ENCODE measurements around the gene TENT5C. TPM values are rescaled to one million over a fixed set of nuclear protein-coding genes. Genes with fewer than 3 reads are reported as not detected.

Gene TENT5C
- total RNA-seq, 2 donors from 2014 or later: 3.6 to 12.4 TPM

DNA sequence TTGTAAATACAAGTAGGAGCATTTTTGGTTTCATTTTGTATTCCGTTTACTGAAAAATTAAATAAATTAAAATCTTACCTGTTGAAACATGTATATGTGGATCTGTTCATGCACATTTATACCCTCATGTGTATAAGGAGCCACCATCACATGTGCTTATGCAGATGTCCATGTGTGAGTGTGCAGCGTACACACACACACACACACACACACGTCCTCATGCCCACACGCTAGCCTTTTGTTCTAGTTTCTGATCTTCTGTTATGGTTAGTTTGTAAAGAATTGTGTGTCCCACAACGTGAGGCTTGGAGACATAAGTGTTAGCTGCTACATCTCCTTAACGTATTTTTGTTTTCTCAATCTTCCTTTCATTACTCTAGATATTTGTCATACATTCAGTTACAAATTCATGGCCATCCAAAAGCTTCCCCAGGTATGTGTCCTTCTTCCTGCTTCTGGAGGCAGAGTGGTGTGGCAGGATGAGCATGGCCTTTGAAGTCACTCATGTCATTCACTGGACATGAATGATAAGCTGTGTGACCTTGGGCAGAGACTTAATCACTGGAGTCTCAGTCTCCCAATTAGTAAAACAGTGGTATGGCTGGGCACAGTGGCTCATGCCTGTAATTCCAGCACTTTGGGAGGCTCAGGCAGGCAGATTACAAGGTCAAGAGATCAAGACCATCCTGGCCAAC lies 54.6 kb downstream of the TENT5C start:
- intact Hi-C loops (cut with DNase I): no loop called here
- DNase-seq (ENCODE audit: low spot score): no peak

DNA sequence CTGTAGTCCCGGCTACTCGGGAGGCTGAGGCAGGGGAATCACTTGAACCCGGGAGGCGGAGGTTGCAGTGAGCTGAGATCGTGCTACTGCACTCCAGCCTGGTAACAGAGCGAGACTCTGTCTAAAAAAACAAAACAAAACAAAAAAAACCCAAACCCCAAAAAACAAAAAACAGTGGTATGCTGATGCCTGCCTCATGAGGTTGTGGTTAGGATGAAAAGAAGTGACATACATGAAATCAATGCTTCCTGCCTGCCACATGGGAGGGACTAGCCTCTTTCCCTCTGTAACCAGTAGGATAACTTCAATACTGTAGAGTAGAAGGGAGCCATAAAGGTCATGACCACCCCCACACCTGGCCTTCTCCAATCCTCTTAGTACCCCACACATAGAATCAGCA lies 55.2 kb downstream of the TENT5C start:
- intact Hi-C loops (cut with DNase I): no loop called here
- DNase-seq (ENCODE audit: low spot score): no peak

DNA sequence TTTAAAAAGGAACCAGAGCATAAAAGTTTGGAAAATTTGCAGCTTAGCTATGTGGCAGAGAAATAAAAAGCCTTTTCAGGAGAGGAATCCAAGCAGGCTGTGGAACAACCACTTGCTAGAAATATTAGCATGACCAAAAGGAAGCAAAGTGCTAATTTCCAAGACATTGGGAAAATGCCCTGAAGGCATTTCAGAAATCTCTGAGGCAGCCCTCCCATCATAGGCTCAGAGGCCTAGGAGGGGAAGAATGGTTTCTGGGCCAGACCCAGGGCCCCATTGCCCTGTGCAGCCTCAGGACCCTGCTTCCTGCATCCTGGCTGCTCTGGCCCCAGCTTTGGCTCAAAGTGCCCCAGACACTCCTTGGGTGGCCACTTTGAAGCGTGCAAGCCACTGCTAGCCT lies 56.8 kb downstream of the TENT5C start:
- no peak for DNase-seq (ENCODE audit: low spot score)
- intact Hi-C loops (cut with DNase I): no loop called here

DNA sequence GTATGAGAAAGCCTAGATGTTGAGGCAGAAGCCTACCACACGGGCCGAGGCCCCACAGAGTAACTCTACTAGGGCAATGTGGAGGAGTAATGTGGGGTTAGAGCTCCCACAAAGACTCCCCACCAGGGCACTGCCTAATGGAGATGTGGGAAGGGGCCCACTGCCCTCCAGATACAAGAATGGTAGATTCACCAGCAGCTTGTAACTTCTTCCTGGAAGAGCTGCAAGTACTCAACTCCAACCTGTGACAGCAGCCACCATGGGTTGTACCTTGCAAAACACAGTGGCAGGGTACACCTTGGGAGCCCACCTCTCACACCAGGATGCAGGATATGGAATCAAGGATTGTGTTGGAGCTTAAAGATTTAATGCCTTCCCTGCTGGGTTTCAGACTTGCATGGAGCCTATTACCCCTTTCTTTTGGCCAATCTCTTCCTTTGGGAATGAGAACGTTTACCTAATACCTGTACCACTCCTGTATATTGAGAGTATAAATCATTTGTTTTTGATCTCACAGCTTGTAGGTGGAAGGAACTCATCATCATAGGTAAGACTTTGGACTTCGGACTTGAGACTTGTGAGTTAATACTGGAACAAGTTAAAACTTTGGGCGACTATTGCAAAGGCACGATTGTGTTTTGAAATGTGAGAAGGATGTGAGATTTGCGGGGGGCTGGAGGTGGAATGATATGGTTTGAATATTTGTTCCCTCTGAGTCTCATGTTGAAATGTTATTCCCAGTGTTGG lies 57.5 kb downstream of the TENT5C start:
- DNase-seq (ENCODE audit: low spot score): peak; percentile 50
- intact Hi-C loops (cut with DNase I): no loop called here

DNA sequence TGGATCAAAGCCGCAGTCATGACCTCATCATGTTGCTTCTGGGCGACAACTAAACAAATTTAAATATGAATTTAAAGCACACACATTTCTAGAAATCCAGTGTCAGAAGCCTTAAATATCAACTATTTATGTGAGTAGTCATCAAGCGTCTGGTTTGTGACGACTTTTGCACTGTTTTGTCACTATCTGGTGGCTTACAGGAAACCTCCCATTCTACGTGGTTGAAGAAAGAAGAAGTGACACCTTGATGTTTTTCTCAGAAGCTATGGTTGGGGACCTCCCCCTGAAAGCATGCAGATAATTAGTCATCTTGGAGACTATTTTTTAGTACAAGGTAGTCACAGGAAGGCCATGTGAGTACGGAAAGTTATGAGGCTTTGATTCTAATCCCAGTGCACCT lies 58.5 kb downstream of the TENT5C start:
- no peak for DNase-seq (ENCODE audit: low spot score)
- intact Hi-C loops (cut with DNase I): no loop called here

DNA sequence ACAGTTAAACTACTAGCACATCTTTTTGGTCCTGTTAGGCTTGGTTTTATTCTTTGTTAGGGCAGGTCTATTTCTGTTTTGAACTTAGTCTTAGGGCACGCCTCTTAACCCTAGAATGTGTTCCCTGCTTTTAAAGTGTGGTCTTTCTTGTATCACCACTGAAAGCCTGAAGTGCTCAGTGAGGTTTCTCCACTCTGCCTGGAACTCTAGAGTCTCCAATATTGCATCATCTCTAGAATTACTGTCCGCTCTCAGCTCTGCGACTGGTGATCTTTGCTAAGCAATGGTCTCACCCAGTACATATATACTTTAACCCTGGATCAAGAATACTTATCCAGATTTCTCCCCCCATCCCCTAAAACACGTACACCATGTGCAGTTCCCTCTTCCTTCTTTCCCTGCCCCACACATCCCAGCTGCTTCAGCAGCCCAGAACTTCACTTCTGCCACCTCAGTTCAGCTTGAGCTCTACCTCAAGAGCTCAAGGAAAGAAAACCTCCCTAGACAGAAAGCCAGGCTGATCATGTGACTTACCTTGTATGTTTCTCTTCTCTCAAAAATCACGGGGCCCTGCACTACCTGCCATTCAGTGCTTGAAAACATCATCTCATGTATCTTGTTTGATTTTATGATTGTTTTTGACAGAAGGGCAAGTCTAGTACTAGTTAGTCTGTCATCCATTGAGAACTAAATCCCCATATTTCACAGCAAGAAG lies 59.9 kb downstream of the TENT5C start:
- intact Hi-C loops (cut with DNase I): no loop called here

DNA sequence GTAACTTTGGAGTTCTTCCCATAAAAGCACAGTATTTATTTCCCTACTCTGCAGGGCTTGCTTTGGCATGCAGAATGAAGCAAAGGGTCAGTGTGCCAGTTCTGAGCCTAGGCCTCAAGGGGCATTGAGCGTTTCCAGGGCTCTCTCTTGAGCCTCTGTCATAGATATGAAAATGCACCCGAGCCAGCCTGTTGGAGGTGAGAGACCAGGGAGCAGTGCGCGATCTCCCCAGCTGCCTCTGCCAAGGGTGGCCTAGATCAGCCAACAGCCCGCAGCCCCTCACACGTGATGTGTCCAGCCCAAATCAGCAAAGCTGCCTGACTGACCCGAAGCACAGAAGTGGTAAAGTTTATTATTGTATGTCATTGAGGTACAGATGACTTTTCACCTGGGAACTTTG lies 63.7 kb downstream of the TENT5C start:
- peak; percentile 66 for DNase-seq (ENCODE audit: low spot score)
- intact Hi-C loops (cut with DNase I): no loop called here

More for the DNA sequence above, 59.9 kb downstream of the TENT5C start:
- peak; percentile 4 for DNase-seq (ENCODE audit: low spot score)

DNA sequence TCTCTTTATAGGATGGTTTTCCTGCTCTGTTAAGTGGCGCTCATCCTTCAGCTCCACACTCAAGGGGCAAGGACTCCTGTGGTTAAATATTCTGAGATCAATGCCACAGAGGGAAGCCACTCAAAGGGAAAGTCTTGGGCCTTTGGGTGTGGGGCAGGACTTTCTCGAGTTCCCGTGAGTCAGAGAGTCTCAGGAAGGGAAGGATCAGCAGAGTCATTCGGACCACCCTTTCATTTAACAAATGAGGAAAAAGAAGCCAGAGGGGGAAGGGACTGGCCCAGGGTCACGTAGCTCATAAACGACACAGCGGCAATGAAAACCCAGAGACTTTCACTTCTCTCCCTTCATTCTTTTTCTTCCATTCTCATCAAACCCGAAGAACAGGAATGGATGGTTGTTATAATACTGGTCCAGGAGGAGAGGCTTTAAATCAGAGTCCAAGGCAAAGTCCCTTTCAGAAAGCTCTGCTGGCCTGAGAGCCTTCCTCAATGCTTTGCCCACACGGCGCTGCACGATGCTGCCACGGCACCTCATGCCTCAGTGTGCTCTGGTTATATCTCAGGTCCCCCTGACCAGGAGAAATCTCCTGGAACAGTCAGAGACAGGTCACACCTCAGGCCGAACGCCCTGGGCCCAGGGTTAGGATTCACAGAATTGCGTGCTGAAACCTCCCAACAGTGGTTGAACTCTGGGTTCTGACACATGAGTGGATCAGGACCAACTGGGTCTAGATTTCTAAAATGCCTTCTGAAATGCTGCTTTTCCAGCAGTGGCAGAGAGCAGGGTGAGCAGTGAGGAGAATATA lies 65.3 kb downstream of the TENT5C start:
- intact Hi-C loops (cut with DNase I): no loop called here
- DNase-seq (ENCODE audit: low spot score): peak; percentile 56

DNA sequence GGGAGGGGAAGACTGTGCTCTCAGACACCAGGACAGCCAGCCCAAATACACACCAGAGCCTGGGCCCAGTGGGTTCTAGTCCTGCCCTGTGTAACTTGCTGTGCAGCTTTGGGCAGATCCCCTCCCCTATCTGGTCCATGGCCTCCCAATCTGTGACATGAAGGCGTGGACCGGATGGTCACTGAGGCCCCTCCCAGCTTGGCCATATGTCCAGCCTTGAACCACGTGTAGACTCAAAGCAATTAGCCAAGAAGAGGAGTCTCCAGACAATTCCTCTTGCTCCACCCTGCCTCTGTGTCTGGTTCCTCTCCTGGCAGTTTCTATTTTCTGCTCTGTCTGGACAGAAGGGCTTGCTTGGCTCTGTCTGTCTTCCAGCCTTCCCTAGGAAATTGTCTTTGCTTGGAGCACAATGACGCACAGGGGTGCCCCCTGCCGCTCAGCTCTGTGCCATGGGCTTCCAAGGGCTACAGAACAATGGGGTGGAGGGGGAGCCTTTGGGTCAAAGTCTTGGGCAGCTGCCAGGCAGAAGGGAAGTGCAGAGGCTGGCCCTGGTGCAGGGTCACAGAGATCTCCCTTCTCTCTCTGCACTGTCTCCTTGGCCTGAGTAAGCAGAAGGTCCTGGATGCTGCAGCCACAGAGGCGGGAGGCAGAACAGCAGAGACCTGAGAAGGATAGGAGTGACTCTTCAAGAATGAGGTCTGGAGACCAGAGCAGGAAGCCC lies 66.1 kb downstream of the TENT5C start:
- peak; percentile 91 for DNase-seq (ENCODE audit: low spot score)

DNA sequence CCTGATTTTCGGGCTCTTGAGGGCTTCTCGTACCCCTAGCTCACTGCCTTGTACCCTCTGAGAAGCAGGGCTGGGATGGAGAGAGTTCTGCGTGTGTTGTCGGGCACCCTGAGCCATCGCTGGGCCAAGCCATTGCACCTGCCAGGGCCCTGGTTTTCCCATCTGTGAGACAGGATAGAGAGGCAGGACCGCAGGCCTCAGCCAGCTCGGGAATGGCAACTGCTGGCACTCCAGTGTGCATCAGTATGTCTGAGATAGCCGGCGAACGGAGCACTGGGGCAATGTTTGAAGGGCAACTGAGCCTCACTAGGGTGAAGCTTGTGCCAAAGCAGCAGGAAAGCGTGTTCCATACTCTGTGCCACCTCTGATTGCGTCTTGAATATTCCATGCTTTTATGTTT lies 66.9 kb downstream of the TENT5C start:
- peak; percentile 62 for DNase-seq (ENCODE audit: low spot score)
- intact Hi-C loops (cut with DNase I): no loop called here

More for the DNA sequence above, 66.1 kb downstream of the TENT5C start:
- intact Hi-C loops (cut with DNase I): no loop called here

DNA sequence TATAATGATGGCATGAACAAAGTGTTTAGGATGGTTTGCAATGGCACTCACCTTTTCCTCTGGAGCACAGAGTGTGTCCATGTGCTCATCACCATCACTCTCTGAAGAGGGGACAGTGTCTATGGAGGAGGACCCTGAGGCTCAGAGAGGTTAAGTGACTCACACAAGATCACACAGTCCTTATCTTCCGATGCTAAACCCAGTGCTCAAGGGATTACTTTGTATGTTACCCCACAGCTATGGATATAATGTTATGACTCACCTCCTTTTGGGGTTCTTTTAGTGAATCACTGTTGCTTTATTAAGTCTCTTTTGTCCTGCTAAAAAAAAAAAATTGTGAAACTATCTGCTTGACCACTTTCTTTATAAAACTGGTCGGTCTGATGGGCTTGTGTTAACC lies 67.6 kb downstream of the TENT5C start:
- intact Hi-C loops (cut with DNase I): no loop called here
- no peak for DNase-seq (ENCODE audit: low spot score)

DNA sequence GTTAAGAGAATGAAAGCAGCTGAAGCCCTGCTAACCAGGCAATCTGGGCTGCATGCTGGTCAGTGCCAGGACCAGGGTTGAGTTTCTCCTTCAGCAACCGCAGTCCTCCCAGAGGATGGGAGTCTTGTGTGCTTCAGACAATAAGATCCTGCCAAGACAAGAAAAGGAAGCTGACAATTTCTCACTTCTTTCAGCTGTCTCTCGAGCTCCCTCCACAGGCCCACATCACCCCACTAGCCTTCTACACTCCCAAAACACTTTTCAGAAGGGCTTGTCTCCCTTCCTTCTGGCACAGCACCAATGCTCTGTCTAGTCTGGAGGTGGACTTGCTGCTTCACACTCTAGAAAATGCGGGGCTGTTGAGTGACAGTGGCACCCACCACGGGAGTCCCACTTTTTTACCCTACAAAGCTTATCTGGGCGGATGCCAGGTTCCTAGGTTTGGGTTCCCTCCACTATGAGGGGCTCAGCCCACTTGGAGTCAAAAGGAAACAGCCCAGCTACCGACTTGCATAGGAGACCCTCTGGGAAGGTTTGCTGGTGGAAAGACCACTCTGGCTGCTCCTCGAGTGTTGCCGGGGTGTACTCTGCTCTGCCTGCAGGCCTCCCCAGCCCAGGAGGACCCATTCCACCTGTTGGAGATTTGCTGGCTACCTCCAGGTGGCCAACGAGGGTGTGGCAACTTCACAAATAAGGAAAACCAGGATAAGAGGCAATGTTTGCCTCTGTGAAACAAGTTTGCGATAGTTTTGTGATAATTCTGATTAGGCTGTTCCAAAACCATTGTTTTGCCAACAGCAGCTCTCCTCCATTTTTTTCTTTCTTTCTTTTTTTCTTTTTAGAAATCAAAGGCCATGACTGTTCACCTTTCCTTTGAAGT lies 68.9 kb downstream of the TENT5C start:
- intact Hi-C loops (cut with DNase I): no loop called here
- peak; percentile 81 for DNase-seq (ENCODE audit: low spot score)

DNA sequence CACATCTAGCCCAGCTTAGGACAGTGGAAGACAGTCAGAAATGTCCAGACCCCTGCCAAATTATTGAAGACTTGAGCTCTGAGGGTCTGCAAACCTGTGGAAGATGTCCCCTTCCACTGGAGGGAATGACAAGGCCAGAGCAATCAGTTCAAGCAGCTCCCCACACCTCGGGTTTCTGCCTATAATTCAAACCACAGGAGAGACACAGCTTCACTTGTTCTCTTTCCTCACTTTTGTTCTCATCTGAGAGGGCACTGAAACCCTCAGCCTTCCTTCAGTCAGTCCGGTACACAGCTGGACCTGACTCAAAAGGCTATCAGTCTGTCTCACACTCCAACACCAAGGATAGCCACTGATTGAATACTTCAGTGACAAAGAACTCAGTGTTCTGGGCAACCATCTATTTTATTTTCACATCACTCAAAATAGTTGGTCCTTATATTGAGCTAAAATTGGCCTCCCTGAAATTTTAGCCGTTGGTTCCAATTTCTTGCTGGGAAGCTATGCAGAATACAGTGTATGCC lies 70.1 kb downstream of the TENT5C start:
- intact Hi-C loops (cut with DNase I): no loop called here

DNA sequence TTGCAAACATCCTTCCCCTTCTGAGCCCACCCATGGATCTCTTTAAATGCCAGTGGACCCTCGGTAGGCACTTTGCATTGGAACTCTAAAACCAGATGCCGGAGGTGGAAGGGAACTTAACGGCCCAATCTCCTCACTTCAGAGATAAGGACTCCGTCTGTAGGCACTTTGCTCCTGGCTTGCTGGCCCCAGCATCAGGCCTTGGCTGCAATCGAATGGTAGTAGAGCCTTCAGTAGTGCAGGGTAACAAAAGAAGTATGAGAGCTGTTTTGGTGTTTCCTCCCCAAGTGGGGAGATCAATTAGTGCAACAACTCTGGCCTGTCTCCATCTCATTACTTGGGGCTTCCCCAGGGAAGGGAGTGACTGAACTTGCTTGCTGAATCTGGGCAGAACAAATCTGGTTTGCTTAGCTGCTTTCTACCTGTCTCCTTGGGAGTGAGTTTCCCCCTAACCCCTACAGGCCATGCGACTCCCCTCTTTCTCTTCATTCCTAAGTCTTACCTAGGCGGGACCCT lies 70.8 kb downstream of the TENT5C start:
- intact Hi-C loops (cut with DNase I): no loop called here
- no peak for DNase-seq (ENCODE audit: low spot score)

More for the DNA sequence above, 70.1 kb downstream of the TENT5C start:
- no peak for DNase-seq (ENCODE audit: low spot score)

Data from posterior vena cava (tissue), 2 donors.